Lower leg skin (tissue), 3 donors: Measurements from ENCODE around the gene GTPBP2.
"Not testable (repeated sequence)": the region's sequence is repeated elsewhere in the genome, so short reads cannot be mapped to it uniquely, and the experiment has no call there.

Experiments
- CTCF ChIP-seq, 3 donors: fragments of 450-650 bp; IDR thresholded peaks; one replicate each; pipeline ENCODE4 v1.5.1; 2016; ENCODE audit warnings: antibody characterized with exemption in 3 of 3, mild to moderate bottlenecking in 3 of 3, moderate library complexity in 2 of 3
- POLR2A ChIP-seq, 2 donors: fragments of 450-650 bp; IDR thresholded peaks; one replicate each; pipeline ENCODE4 v1.6.1; 2016 to 2017; ENCODE audit warnings: antibody characterized with exemption in 2 of 2, mild to moderate bottlenecking in 1 of 2, moderate library complexity in 1 of 2

GRCh38 chr6:43633002-43633401 is 3.9 kb upstream of the GTPBP2 start:
- TF ChIP-seq CTCF, POLR2A (IDR thresholded peaks at IDR 0.05): not testable (repeated sequence)
